Uterus (tissue), 2 donors: ENCODE results near the gene PCLO.

Experiments used
- CTCF ChIP-seq, 4 experiments: fragments of 200-600 bp in 2 of 4; fragments of 450-650 bp in 2 of 4; sonication (generic) in 2 of 4; IDR thresholded peaks; one replicate each; pipeline ENCODE4 v1.5.1; 2016 to 2019; ENCODE audit warnings: antibody characterized with exemption in 4 of 4, mild to moderate bottlenecking in 2 of 4, moderate library complexity in 1 of 4
- POLR2A ChIP-seq, 2 donors: fragments of 450-650 bp; IDR thresholded peaks; one replicate each; pipeline ENCODE4 v1.6.1; 2016; ENCODE audit warnings: antibody characterized with exemption in 2 of 2, mild to moderate bottlenecking in 1 of 2, moderate library complexity in 1 of 2

GRCh38 chr7:82840061-82840460 lies 322.6 kb downstream of the PCLO start:
- TF ChIP-seq CTCF (IDR thresholded peaks at IDR 0.05): no peak
- TF ChIP-seq POLR2A (IDR thresholded peaks at IDR 0.05): no peak
